GM12878 (cell line): ENCODE data around the gene CRYAB. TPM values are rescaled to one million over a fixed set of nuclear protein-coding genes. Genes with fewer than 3 reads are reported as not detected.
A peak's percentile ranks its signal among the peaks of the same experiment; 100 is the strongest.

ENCODE experiments used
- BACH1 ChIP-seq: fragments of 450-650 bp; IDR thresholded peaks from 2 replicates; pipeline ENCODE4 v1.6.1; 2017; ENCODE audit warnings: mild to moderate bottlenecking, borderline replicate concordance
- BMI1 ChIP-seq: fragments of 450-650 bp; IDR thresholded peaks from 2 replicates; pipeline ENCODE4 v1.6.1; 2016; ENCODE audit warnings: mild to moderate bottlenecking, moderate library complexity, borderline replicate concordance
- EGR1 ChIP-seq, 2 experiments: IDR thresholded peaks; 1 replicate in 1 of 2; 2 replicates in 1 of 2; pipeline ENCODE4 v1.6.1; 2011 to 2012; ENCODE audit warnings: low read depth in 2 of 2, low read length in 2 of 2, borderline replicate concordance in 1 of 2, mild to moderate bottlenecking in 1 of 2, moderate library complexity in 1 of 2
- MYB ChIP-seq: fragments of 150-350 bp; IDR thresholded peaks from 2 replicates; pipeline ENCODE4 v1.6.1; 2014; ENCODE audit warnings: mild to moderate bottlenecking, low read depth, low read length, borderline replicate concordance
- NFYB ChIP-seq: IDR thresholded peaks from 2 replicates; pipeline ENCODE4 v1.6.1; 2011; ENCODE audit warnings: low read depth, mild to moderate bottlenecking, low read length, improper control_type of control experiment, moderate library complexity; ENCODE audit not compliant: insufficient read depth
- NR2C1 ChIP-seq: fragments of 450-650 bp; IDR thresholded peaks from 2 replicates; pipeline ENCODE4 v1.6.1; 2017; ENCODE audit warnings: antibody characterized with exemption, mild to moderate bottlenecking, moderate library complexity
- PAX5 ChIP-seq: IDR thresholded peaks from 2 replicates; pipeline ENCODE4 v1.6.1; 2011; ENCODE audit warnings: low read depth, low read length, borderline replicate concordance
- RFX5 ChIP-seq: IDR thresholded peaks from 2 replicates; pipeline ENCODE4 v1.6.1; 2011; ENCODE audit warnings: low read depth, low read length, improper control_type of control experiment
- SMC3 ChIP-seq: IDR thresholded peaks from 2 replicates; pipeline ENCODE4 v1.6.1; 2011; ENCODE audit warnings: low read length, improper control_type of control experiment, borderline replicate concordance
- TAF1 ChIP-seq: IDR thresholded peaks from 2 replicates; pipeline ENCODE4 v1.6.1; 2011; ENCODE audit warnings: mild to moderate bottlenecking, low read depth, low read length, borderline replicate concordance
- polyA plus RNA-seq, 11 experiments: library from polyadenylated mRNA; depleted of rRNA in 4 of 11; unstranded in 6 of 11; stranded (reverse) in 5 of 11; fragments of >200 nt; fragmentation: Nextera tagmentation in 4 of 11; fragmentation: Illumina TruSeq in 1 of 11; extraction: Ambion mirVana in 4 of 11; extraction: Trizol in 1 of 11; gene quantifications; 1 replicate in 1 of 11; 2 replicates in 10 of 11; pipeline versions ENCODE4 v1.2.1 to v1.2.3, GENCODE V29; 2011 to 2016; ENCODE audit warnings: inconsistent platforms in 2 of 11, missing spikeins in 2 of 11, low read depth in 1 of 11
- total RNA-seq, 4 experiments: library from RNA; depleted of rRNA in 3 of 4; stranded (reverse); fragments of >200 nt in 3 of 4; fragmentation: Illumina TruSeq in 1 of 4; extraction: Trizol in 1 of 4; gene quantifications; 2 replicates each; pipeline versions ENCODE4 v1.2.1 to v1.2.3, GENCODE V29; 2013 to 2021
- TF ChIP-seq, protein P1 (sequence below): IDR thresholded peaks from 2 replicates; pipeline ENCODE4 v1.6.1; 2012; ENCODE audit warnings: low read depth, low read length, improper control_type of control experiment

Gene CRYAB
- total and polyA plus RNA-seq, 10 of the 15 experiments (the other 5 are each of a cell fraction or from before 2014, with no cell fraction given), result 0.72 to 1.0 TPM; not detected in 8

DNA sequence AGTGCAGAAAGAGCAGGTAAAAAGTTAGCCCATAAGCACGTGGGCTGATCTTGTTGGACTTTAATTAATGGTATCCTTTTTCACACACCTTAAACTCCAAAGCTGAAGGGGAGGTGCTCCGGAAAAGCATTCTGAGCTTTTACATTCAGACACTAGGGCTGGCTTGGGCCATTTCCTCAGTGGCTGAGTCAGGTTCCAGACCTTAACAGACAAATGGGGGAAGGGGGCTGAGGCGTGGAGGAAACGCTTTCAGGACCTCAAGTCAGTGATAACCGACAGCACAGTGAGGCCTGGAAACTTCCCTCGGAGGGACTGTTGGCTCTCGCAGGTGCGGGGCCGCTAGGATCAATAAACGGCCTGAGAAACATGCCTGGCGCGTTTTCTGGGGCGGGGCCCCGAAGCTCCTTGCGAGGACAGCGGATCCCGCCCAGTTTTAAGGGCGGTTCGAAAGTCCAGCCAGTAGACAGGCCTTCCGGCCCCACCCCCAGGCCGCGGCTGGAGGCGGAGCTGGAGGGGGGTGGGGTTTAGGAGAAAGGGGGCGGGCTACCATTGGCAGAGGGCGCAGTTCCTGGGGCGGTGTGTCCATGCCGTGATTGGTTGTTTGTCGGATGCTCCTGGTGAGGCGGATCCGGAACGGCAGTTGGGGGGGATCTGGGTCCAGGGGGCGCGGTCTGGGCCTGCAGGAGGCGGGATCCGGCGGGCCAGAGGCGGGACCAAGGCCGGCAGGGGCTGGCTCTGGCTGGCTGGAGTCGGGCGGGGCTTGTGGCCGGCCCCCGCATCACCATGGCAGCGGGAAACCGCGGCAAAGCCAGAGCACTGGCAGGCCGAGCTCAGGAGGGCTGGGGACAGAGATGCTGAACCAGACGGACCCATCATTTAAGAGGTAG, 15.2 kb upstream of the CRYAB start (continued):
- TF ChIP-seq, protein P1, sequence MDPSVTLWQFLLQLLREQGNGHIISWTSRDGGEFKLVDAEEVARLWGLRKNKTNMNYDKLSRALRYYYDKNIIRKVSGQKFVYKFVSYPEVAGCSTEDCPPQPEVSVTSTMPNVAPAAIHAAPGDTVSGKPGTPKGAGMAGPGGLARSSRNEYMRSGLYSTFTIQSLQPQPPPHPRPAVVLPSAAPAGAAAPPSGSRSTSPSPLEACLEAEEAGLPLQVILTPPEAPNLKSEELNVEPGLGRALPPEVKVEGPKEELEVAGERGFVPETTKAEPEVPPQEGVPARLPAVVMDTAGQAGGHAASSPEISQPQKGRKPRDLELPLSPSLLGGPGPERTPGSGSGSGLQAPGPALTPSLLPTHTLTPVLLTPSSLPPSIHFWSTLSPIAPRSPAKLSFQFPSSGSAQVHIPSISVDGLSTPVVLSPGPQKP, result 0 out of 2 replicates have a peak, but pooled peaks have one; percentile 34
- no peak for TF ChIP-seq MYB
- TF ChIP-seq BACH1, result peak; percentile 26; the same call in 1 of the 2 replicates
- TF ChIP-seq SMC3, result no peak
- peak in 1 of 2 experiments; percentile 73; a peak in 2 of 3 replicates for TF ChIP-seq EGR1 (IDR thresholded peaks at IDR 0.05; ENCODE audit: borderline replicate concordance in 1 of 2, low read depth in 2 of 2, low read length in 2 of 2)
- TF ChIP-seq NFYB, result peak; percentile 59; the same call in 1 of the 2 replicates
- TF ChIP-seq BMI1, result peak; percentile 63; the same call in 1 of the 2 replicates
- TF ChIP-seq RFX5, result peak; percentile 18; the same call in 1 of the 2 replicates
- TF ChIP-seq PAX5, result no peak
- peak; percentile 34; the same call in 1 of the 2 replicates for TF ChIP-seq TAF1
- no peak for TF ChIP-seq NR2C1
